Neural progenitor cell (in vitro differentiated cells): Measurements from ENCODE around the gene FOSB.

Experiments used
- CTCF ChIP-seq: fragments of 200-600 bp; sonication (generic); IDR thresholded peaks from 2 replicates; pipeline ENCODE4 v1.5.1; 2017; ENCODE audit warnings: antibody characterized with exemption, mild to moderate bottlenecking
- EZH2 ChIP-seq: fragments of 200-600 bp; sonication (generic); IDR thresholded peaks from 2 replicates; pipeline ENCODE4 v1.6.1; 2017; ENCODE audit warnings: antibody characterized with exemption, mild to moderate bottlenecking, moderate library complexity

- no peak for TF ChIP-seq CTCF
- TF ChIP-seq EZH2, result no peak
Observed at GRCh38 chr19:45468159-45468651, 409 bp downstream of the FOSB start.
